Thyroid gland (tissue), 4 donors: ENCODE data around the gene BET1.

Experiments
- CTCF ChIP-seq, 6 experiments: fragments of 200-600 bp in 3 of 6; fragments of 450-650 bp in 3 of 6; sonication (generic) in 3 of 6; IDR thresholded peaks; one replicate each; pipeline ENCODE4 v1.5.1; 2016 to 2019; ENCODE audit warnings: antibody characterized with exemption in 6 of 6, mild to moderate bottlenecking in 2 of 6, inconsistent platforms in 1 of 6, moderate library complexity in 1 of 6
- POLR2A ChIP-seq, 2 donors: fragments of 450-650 bp; IDR thresholded peaks; one replicate each; pipeline ENCODE4 v1.6.1; 2017; ENCODE audit warnings: antibody characterized with exemption in 2 of 2, mild to moderate bottlenecking in 2 of 2, moderate library complexity in 1 of 2

DNA sequence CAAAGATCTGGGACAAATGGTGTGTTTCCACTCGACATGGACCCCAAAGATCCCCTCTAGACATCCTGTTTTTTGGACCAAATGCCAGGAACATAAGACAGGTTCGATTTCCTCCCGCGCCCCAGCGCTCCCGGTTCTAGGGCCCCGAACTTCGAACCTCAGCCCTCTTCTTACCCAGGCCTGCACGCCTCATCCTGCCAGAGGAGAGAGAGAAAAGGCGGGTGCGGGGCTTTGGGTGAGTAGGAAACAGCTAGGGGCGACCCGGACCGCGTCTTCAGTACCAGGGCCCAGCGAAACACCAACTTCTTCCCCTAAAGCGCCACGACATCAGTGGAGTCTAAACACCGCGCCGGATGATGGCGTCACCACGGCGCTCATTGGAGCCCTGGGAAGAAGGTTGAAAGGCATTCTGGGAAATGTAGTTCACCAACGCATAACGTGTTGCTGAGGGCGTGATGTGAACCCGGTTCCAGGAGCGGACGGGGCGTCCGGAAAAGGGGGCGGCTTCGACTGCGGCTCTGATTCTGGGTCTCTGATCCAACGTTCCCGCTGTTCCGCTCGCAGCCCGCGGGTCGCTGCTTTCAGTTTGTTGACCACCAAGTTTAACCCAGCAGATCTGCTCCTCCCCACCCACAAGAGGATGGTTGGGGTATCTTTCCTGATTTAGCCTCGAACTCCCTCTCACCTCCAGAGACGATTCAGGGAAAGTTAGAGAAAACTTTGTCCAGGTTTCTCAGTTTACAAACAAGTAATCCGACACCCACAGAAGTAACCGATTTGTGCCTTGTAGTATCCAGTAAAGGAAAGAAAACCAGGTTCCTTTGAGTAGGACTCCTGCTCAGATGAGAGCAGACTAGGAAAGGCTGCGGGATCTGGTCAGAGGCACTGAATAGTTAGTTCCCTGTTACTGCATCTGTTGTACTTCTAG lies at the start of gene BET1:
- TF ChIP-seq CTCF (IDR thresholded peaks at IDR 0.05) (no peak), POLR2A (IDR thresholded peaks at IDR 0.05) (peak in 1 of 2 donors; percentile 64)
